SU-DHL-6 (cell line): ENCODE measurements around the gene COX19.

Source experiments
- H2AFZ ChIP-seq: fragments of 200-600 bp; sonication (generic); 2 replicates; pipeline ENCODE4 v1.6.1; 2014; ENCODE audit warnings: low read depth, mild to moderate bottlenecking, moderate library complexity, mixed read lengths, antibody characterized with exemption, low read length; ENCODE audit not compliant: severe bottlenecking
- H3F3A ChIP-seq: fragments of 200-600 bp; shearing (Covaris generic); 2 replicates; pipeline ENCODE4 v1.6.0; 2016; ENCODE audit warnings: antibody characterized with exemption, mild to moderate bottlenecking; ENCODE audit not compliant: insufficient read depth
- H3K27ac ChIP-seq: fragments of 200-600 bp; sonication (generic); 2 replicates; pipeline ENCODE4 v1.5.1; 2016; ENCODE audit warnings: low read depth, mild to moderate bottlenecking, low read length, moderate library complexity, mixed read lengths
- H3K27me3 ChIP-seq: fragments of 200-600 bp; sonication (generic), shearing (Covaris generic); 2 replicates; pipeline ENCODE4 v1.6.0; 2014; ENCODE audit warnings: mild to moderate bottlenecking, low read length
- H3K36me3 ChIP-seq: fragments of 200-600 bp; sonication (generic); 2 replicates; pipeline ENCODE4 v1.6.1; 2014; ENCODE audit warnings: mild to moderate bottlenecking, low read length, mixed read lengths
- H3K4me2 ChIP-seq: fragments of 300-600, 200-600 bp; shearing (Covaris generic), sonication (generic); 2 replicates; pipeline ENCODE4 v1.6.0; 2014; ENCODE audit warnings: low read length, low read depth, mild to moderate bottlenecking; ENCODE audit not compliant: poor library complexity, severe bottlenecking
- H3K4me3 ChIP-seq: fragments of 200-600 bp; sonication (generic); 2 replicates; pipeline ENCODE4 v1.5.1; 2014; ENCODE audit warnings: antibody characterized with exemption, low read length, mild to moderate bottlenecking, mixed read lengths; ENCODE audit not compliant: insufficient read depth, poor library complexity, severe bottlenecking
- H3K79me2 ChIP-seq: fragments of 200-600 bp; sonication (generic); 2 replicates; pipeline ENCODE4 v1.6.1; 2014; ENCODE audit warnings: mild to moderate bottlenecking, low read length, moderate library complexity; ENCODE audit not compliant: insufficient read depth
- H3K9ac ChIP-seq: fragments of 200-600 bp; sonication (generic); 2 replicates; pipeline ENCODE4 v1.7.0; 2014; ENCODE audit warnings: mild to moderate bottlenecking, low read length
- H3K9me2 ChIP-seq: fragments of 200-600 bp; sonication (generic); replicated peaks from 2 replicates; pipeline ENCODE4 v1.6.1; 2014; ENCODE audit warnings: low read length; ENCODE audit not compliant: insufficient read depth
- H3K9me3 ChIP-seq: fragments of 200-600 bp; sonication (generic); 2 replicates; pipeline ENCODE4 v1.6.1; 2014; ENCODE audit warnings: low read length, mixed read lengths; ENCODE audit not compliant: insufficient read depth
- H4K20me1 ChIP-seq: fragments of 200-600 bp; sonication (generic); 2 replicates; pipeline ENCODE4 v1.6.1; 2014; ENCODE audit warnings: low read depth, mild to moderate bottlenecking, antibody characterized with exemption, low read length, moderate library complexity, mixed read lengths
- CTCF ChIP-seq: fragments of 200-600 bp; sonication (generic); IDR thresholded peaks from one replicate; pipeline ENCODE4 v1.5.1; 2017; ENCODE audit warnings: antibody characterized with exemption, mild to moderate bottlenecking, low read length, moderate library complexity; ENCODE audit not compliant: insufficient read depth, poor library complexity, severe bottlenecking
- EZH2phosphoT487 ChIP-seq: fragments of 200-600 bp; sonication (generic), shearing (Covaris generic); conservative IDR thresholded peaks from 2 replicates; pipeline ENCODE4 v1.6.1; 2018; ENCODE audit warnings: mild to moderate bottlenecking, antibody characterized with exemption, low read length, moderate library complexity, mixed read lengths

COX19 gene

GRCh38 chr7:999941-1000935, 24.9 kb upstream of the COX19 start:
- Histone ChIP-seq H3K9ac (peak overlapping the region; percentile 41; the same call in 1 of the 2 replicates), H3K9me2 (no peaks in the 10 kb centered on the region), H3K27ac (peak overlapping the region; percentile 91), H2AFZ (no peak overlapping the region), H3K4me2 (peak overlapping the region; percentile 46), H3K27me3 (no peaks in the 10 kb centered on the region), H3K4me3 (no peak overlapping the region), H3K36me3 (no peaks in the 10 kb centered on the region), H3K79me2 (no peaks in the 10 kb centered on the region), H3F3A (peaks cover 24% of the 10 kb centered on the region), H3K9me3 (no peaks in the 10 kb centered on the region), H4K20me1 (no peaks in the 10 kb centered on the region)
- TF ChIP-seq EZH2phosphoT487 (no peak), CTCF (no peak)

- H3K36me3 ChIP-seq = no peaks in the 10 kb centered on the region
- peak overlapping the region; percentile 46 for H3K4me2 ChIP-seq
- no peak overlapping the region for H3K4me3 ChIP-seq
- H3K27me3 ChIP-seq = no peaks in the 10 kb centered on the region
- no peak overlapping the region for H2AFZ ChIP-seq
- no peaks in the 10 kb centered on the region for H3K9me3 ChIP-seq
- peaks cover 33% of the 10 kb centered on the region for H3F3A ChIP-seq
- H3K9ac ChIP-seq = peak overlapping the region; percentile 3; the same call in 1 of the 2 replicates
- no peak for TF ChIP-seq EZH2phosphoT487
- no peak for TF ChIP-seq CTCF
- H3K9me2 ChIP-seq = no peaks in the 10 kb centered on the region
- no peaks in the 10 kb centered on the region for H3K79me2 ChIP-seq
- no peaks in the 10 kb centered on the region for H4K20me1 ChIP-seq
- H3K27ac ChIP-seq = peak overlapping the region; percentile 91
Observed at GRCh38 chr7:999149-999879, 24.0 kb upstream of the COX19 start.

- no peak overlapping the region for H3K27ac ChIP-seq
- H3K4me2 ChIP-seq = no peak overlapping the region
- no peaks in the 10 kb centered on the region for H3K9me3 ChIP-seq
- H3K9ac ChIP-seq = no peak overlapping the region
- H3K79me2 ChIP-seq = no peaks in the 10 kb centered on the region
- no peaks in the 10 kb centered on the region for H4K20me1 ChIP-seq
- H2AFZ ChIP-seq = no peak overlapping the region
- H3K4me3 ChIP-seq = no peak overlapping the region
- no peaks in the 10 kb centered on the region for H3K27me3 ChIP-seq
- TF ChIP-seq EZH2phosphoT487 (no peak), CTCF (no peak)
- no peaks in the 10 kb centered on the region for H3K9me2 ChIP-seq
- no peaks in the 10 kb centered on the region for H3K36me3 ChIP-seq
- H3F3A ChIP-seq = peaks cover 33% of the 10 kb centered on the region
Observed at GRCh38 chr7:997404-998395, 22.4 kb upstream of the COX19 start.
